Trophoblast cell (in vitro differentiated cells and primary cell): ENCODE results near the gene BBS9.

Source experiments
- DNase-seq, 2 donors: peaks; one replicate each; pipeline ENCODE4 v3.0.0-alpha.2; 2016
- H2AFZ ChIP-seq: 2 replicates; pipeline ENCODE4 v1.6.1; 2013; ENCODE audit warnings: low read length, moderate library complexity, mild to moderate bottlenecking; ENCODE audit not compliant: insufficient read depth, poor library complexity
- H2AK5ac ChIP-seq: 2 replicates; pipeline ENCODE4 v1.6.1; 2013; ENCODE audit warnings: mild to moderate bottlenecking, low read length
- H2BK120ac ChIP-seq: 2 replicates; pipeline ENCODE4 v1.6.1; 2013; ENCODE audit warnings: low read length, mild to moderate bottlenecking, moderate library complexity; ENCODE audit not compliant: insufficient read depth, poor library complexity
- H2BK12ac ChIP-seq: 2 replicates; pipeline ENCODE4 v1.6.1; 2013; ENCODE audit warnings: mild to moderate bottlenecking, low read length, moderate library complexity
- H2BK5ac ChIP-seq: 2 replicates; pipeline ENCODE4 v1.6.1; 2013; ENCODE audit warnings: low read length, low read depth, moderate library complexity, mild to moderate bottlenecking; ENCODE audit not compliant: poor library complexity
- H3K14ac ChIP-seq: 2 replicates; pipeline ENCODE4 v1.6.1; 2013; ENCODE audit warnings: mild to moderate bottlenecking, low read length
- H3K18ac ChIP-seq: 2 replicates; pipeline ENCODE4 v1.6.1; 2013; ENCODE audit warnings: mild to moderate bottlenecking, low read length
- H3K23ac ChIP-seq: 2 replicates; pipeline ENCODE4 v1.6.1; 2013; ENCODE audit warnings: low read length
- H3K27ac ChIP-seq: 2 replicates; pipeline ENCODE4 v1.5.1; 2013; ENCODE audit warnings: low read depth, mild to moderate bottlenecking, inconsistent platforms, low read length, moderate library complexity
- H3K27me3 ChIP-seq: 2 replicates; pipeline ENCODE4 v1.6.1; 2013; ENCODE audit warnings: inconsistent platforms, mild to moderate bottlenecking, low read length, moderate library complexity; ENCODE audit not compliant: insufficient read depth
- H3K36me3 ChIP-seq, 2 experiments: 1 replicate in 1 of 2; 2 replicates in 1 of 2; pipeline ENCODE4 v1.6.1; 2013; ENCODE audit warnings: low read length in 2 of 2, mild to moderate bottlenecking in 2 of 2, moderate library complexity in 1 of 2; ENCODE audit not compliant: insufficient read depth in 2 of 2, control insufficient read depth in 1 of 2
- H3K4ac ChIP-seq: 2 replicates; pipeline ENCODE4 v1.6.1; 2013; ENCODE audit warnings: low read depth, mild to moderate bottlenecking, low read length, moderate library complexity
- H3K4me1 ChIP-seq, 2 experiments: 1 replicate in 1 of 2; 2 replicates in 1 of 2; pipeline ENCODE4 v1.6.1; 2013; ENCODE audit warnings: low read length in 2 of 2, mild to moderate bottlenecking in 2 of 2, moderate library complexity in 1 of 2; ENCODE audit not compliant: insufficient read depth in 2 of 2, control insufficient read depth in 1 of 2
- H3K4me2 ChIP-seq: 2 replicates; pipeline ENCODE4 v1.6.1; 2013; ENCODE audit warnings: inconsistent platforms, mild to moderate bottlenecking, low read length, moderate library complexity
- H3K4me3 ChIP-seq: 2 replicates; pipeline ENCODE4 v1.5.1; 2013; ENCODE audit warnings: mild to moderate bottlenecking, low read depth, low read length, inconsistent platforms
- H3K79me1 ChIP-seq: one replicate; pipeline ENCODE4 v1.6.1; 2013; ENCODE audit warnings: low read length
- H3K79me2 ChIP-seq: 2 replicates; pipeline ENCODE4 v1.6.1; 2013; ENCODE audit warnings: low read length, mild to moderate bottlenecking; ENCODE audit not compliant: control insufficient read depth, insufficient read depth, poor library complexity
- H3K9ac ChIP-seq: 2 replicates; pipeline ENCODE4 v1.6.1; 2013; ENCODE audit warnings: mild to moderate bottlenecking, low read length
- H3K9me3 ChIP-seq: 2 replicates; pipeline ENCODE4 v1.6.1; 2013; ENCODE audit warnings: low read depth, mild to moderate bottlenecking, control low read depth, inconsistent platforms, low read length; ENCODE audit not compliant: insufficient read depth
- H4K12ac ChIP-seq: 2 replicates; pipeline ENCODE4 v1.6.1; 2013; ENCODE audit warnings: low read depth, mild to moderate bottlenecking, low read length, moderate library complexity
- H4K8ac ChIP-seq: 2 replicates; pipeline ENCODE4 v1.6.1; 2013; ENCODE audit warnings: low read depth, mild to moderate bottlenecking, low read length, moderate library complexity
- H4K91ac ChIP-seq: one replicate; pipeline ENCODE4 v1.6.1; 2013; ENCODE audit warnings: low read depth, mild to moderate bottlenecking, low read length, moderate library complexity
- WGBS: extraction: QIAGEN DNeasy Blood & Tissue Kit; methylation state at CpG from one replicate; pipeline ENCODE4 v1.1.7; 2013; ENCODE audit warnings: missing lambda C conversion rate; ENCODE audit not compliant: insufficient read length, insufficient coverage; ENCODE audit errors: extremely low coverage; 5-methylcytosine and 5-hydroxymethylcytosine counted together

The BBS9 gene

GRCh38 chr7:33177876-33178275 is 48.5 kb downstream of the BBS9 start:
- no peaks in the 10 kb centered on the region for H3K79me2 ChIP-seq
- no peak overlapping the region for H3K4me2 ChIP-seq
- no peak overlapping the region for H3K27ac ChIP-seq
- WGBS, result no CpG with 5 or more reads among the region's 2 CpGs
- peaks cover 8% of the 10 kb centered on the region for H3K9me3 ChIP-seq
- H4K8ac ChIP-seq, result no peak overlapping the region
- H3K9ac ChIP-seq, result no peak overlapping the region
- no peak overlapping the region for H2BK12ac ChIP-seq
- no peak overlapping the region for H2AFZ ChIP-seq
- no peaks in the 10 kb centered on the region for H3K27me3 ChIP-seq
- H4K12ac ChIP-seq, result no peak overlapping the region
- no peak overlapping the region for H3K4me3 ChIP-seq
- no peak overlapping the region for H3K18ac ChIP-seq
- DNase-seq, result no peak
- H3K23ac ChIP-seq, result no peak overlapping the region
- no peak overlapping the region for H3K14ac ChIP-seq
- no peaks in the 10 kb centered on the region for H3K4me1 ChIP-seq
- no peak overlapping the region for H2AK5ac ChIP-seq
- no peak overlapping the region for H2BK120ac ChIP-seq
- no peaks in the 10 kb centered on the region for H3K79me1 ChIP-seq
- H2BK5ac ChIP-seq, result no peak overlapping the region
- peaks cover 0 to 4% of the 10 kb centered on the region in 2 experiments for H3K36me3 ChIP-seq
- no peak overlapping the region for H3K4ac ChIP-seq
- no peak overlapping the region for H4K91ac ChIP-seq

GRCh38 chr7:33179519-33179918 is 50.2 kb downstream of the BBS9 start:
- Histone ChIP-seq H2BK12ac (no peak overlapping the region), H4K12ac (no peak overlapping the region), H3K9me3 (peaks cover 8% of the 10 kb centered on the region), H3K27me3 (no peaks in the 10 kb centered on the region), H3K4me3 (no peak overlapping the region), H2AK5ac (no peak overlapping the region), H3K79me2 (no peaks in the 10 kb centered on the region), H3K18ac (no peak overlapping the region), H3K14ac (no peak overlapping the region), H4K8ac (no peak overlapping the region), H3K79me1 (no peaks in the 10 kb centered on the region), H3K27ac (no peak overlapping the region), H3K23ac (no peak overlapping the region), H2AFZ (no peak overlapping the region), H3K9ac (no peak overlapping the region), H3K4me2 (no peak overlapping the region), H3K4me1 (no peaks in the 10 kb centered on the region), H2BK5ac (no peak overlapping the region), H4K91ac (no peak overlapping the region), H3K36me3 (peaks cover 0 to 4% of the 10 kb centered on the region in 2 experiments), H3K4ac (no peak overlapping the region), H2BK120ac (no peak overlapping the region)
- no CpG with 5 or more reads among the region's 2 CpGs for WGBS
- no peak for DNase-seq

GRCh38 chr7:33183504-33183903 is 54.1 kb downstream of the BBS9 start:
- H3K4me3 ChIP-seq, result no peak overlapping the region
- H3K27me3 ChIP-seq, result no peaks in the 10 kb centered on the region
- no peak overlapping the region for H3K4me2 ChIP-seq
- no peak overlapping the region for H3K18ac ChIP-seq
- H2BK120ac ChIP-seq, result no peak overlapping the region
- H3K9me3 ChIP-seq, result peaks cover 8% of the 10 kb centered on the region
- no peak overlapping the region for H3K4ac ChIP-seq
- DNase-seq, result no peak
- no peak overlapping the region for H3K9ac ChIP-seq
- H2AFZ ChIP-seq, result no peak overlapping the region
- no peak overlapping the region for H4K8ac ChIP-seq
- H2AK5ac ChIP-seq, result no peak overlapping the region
- H3K79me1 ChIP-seq, result no peaks in the 10 kb centered on the region
- H3K27ac ChIP-seq, result no peak overlapping the region
- no peak overlapping the region for H2BK12ac ChIP-seq
- no peak overlapping the region for H4K12ac ChIP-seq
- no peak overlapping the region for H3K14ac ChIP-seq
- no peak overlapping the region for H4K91ac ChIP-seq
- H3K23ac ChIP-seq, result no peak overlapping the region
- no peak overlapping the region for H2BK5ac ChIP-seq
- no CpG with 5 or more reads among the region's 2 CpGs for WGBS
- peaks cover 0 to 4% of the 10 kb centered on the region in 2 experiments for H3K36me3 ChIP-seq
- peaks cover 0 to 2% of the 10 kb centered on the region in 2 experiments for H3K4me1 ChIP-seq
- no peaks in the 10 kb centered on the region for H3K79me2 ChIP-seq

- peaks cover 8% of the 10 kb centered on the region for H3K9me3 ChIP-seq
- peaks cover 0 to 4% of the 10 kb centered on the region in 2 experiments for H3K36me3 ChIP-seq
- no peak overlapping the region for H3K4me3 ChIP-seq
These were observed 55.5 kb downstream of the BBS9 start for GRCh38 chr7:33184828-33185227.

More at GRCh38 chr7:33184828-33185227, 55.5 kb downstream of the BBS9 start:
- Histone ChIP-seq H3K4me1 (peaks cover 0 to 2% of the 10 kb centered on the region in 2 experiments), H3K18ac (no peak overlapping the region), H3K23ac (no peak overlapping the region), H4K8ac (no peak overlapping the region), H3K27me3 (no peaks in the 10 kb centered on the region), H2BK120ac (no peak overlapping the region), H2AFZ (no peak overlapping the region), H3K9ac (no peak overlapping the region), H4K91ac (no peak overlapping the region), H3K79me2 (no peaks in the 10 kb centered on the region), H3K4ac (no peak overlapping the region), H3K27ac (no peak overlapping the region), H3K4me2 (no peak overlapping the region), H2AK5ac (no peak overlapping the region), H3K79me1 (no peaks in the 10 kb centered on the region), H4K12ac (peak overlapping the region; percentile 62), H2BK5ac (no peak overlapping the region), H3K14ac (no peak overlapping the region), H2BK12ac (no peak overlapping the region)
- no peak for DNase-seq
- WGBS, result no CpG with 5 or more reads among the region's 1 CpG
